NCI-H2171 (cell line): ENCODE measurements around the gene BRME1.

ENCODE experiments used
- DNase-seq: peaks from one replicate; lab custom pipeline; 2025; lab: John Stamatoyannopoulos, UW

BRME1 gene

GRCh38 chr19:13905634-13906520 lies at the start of gene BRME1, which contains the start of gene CC2D1A:
Gene BRME1 (minus strand): TSS chr19:13906117. CDS start chr19:13904892, 1,225 bp downstream.
Gene CC2D1A (plus strand): TSS chr19:13906201. CDS start chr19:13906442, 241 bp downstream.
- DNase-seq: peak; percentile 94

- no peak for DNase-seq
Measured at GRCh38 chr19:13954185-13954584, 48.3 kb upstream of the BRME1 start.

GRCh38 chr19:13952931-13953531 lies 47.1 kb upstream of the BRME1 start:
- DNase-seq: no peak

GRCh38 chr19:13952154-13952930 lies 46.4 kb upstream of the BRME1 start, which contains the start of gene DCAF15:
Gene DCAF15 (plus strand): TSS chr19:13952509. CDS start chr19:13952513, 4 bp downstream.
- DNase-seq: peak; percentile 98

GRCh38 chr19:13951799-13952153 lies 45.9 kb upstream of the BRME1 start:
- DNase-seq: no peak

- DNase-seq: no peak
Measured at GRCh38 chr19:13951043-13951442, 45.1 kb upstream of the BRME1 start.

- no peak for DNase-seq
Measured at GRCh38 chr19:13946414-13946813, 40.5 kb upstream of the BRME1 start.

- DNase-seq: no peak
Measured at GRCh38 chr19:13942023-13942684, 36.2 kb upstream of the BRME1 start.

GRCh38 chr19:13938301-13939064 lies 32.6 kb upstream of the BRME1 start, which contains the start of gene PODNL1:
Gene PODNL1 (minus strand): TSS chr19:13938417. CDS start chr19:13938181, 236 bp downstream.
- no peak for DNase-seq

GRCh38 chr19:13937479-13938300 lies 31.8 kb upstream of the BRME1 start:
- DNase-seq: no peak

- no peak for DNase-seq
Measured at GRCh38 chr19:13935765-13936510, 30.0 kb upstream of the BRME1 start.

GRCh38 chr19:13934785-13935109 lies 28.8 kb upstream of the BRME1 start:
- no peak for DNase-seq

- DNase-seq: no peak
Measured at GRCh38 chr19:13932911-13933393, 27.0 kb upstream of the BRME1 start.

GRCh38 chr19:13932149-13932637 lies 26.3 kb upstream of the BRME1 start:
- DNase-seq: no peak

GRCh38 chr19:13931391-13932148 lies 25.7 kb upstream of the BRME1 start:
- DNase-seq: no peak

GRCh38 chr19:13930402-13930801 lies 24.5 kb upstream of the BRME1 start:
- DNase-seq: no peak

- no peak for DNase-seq
Measured at GRCh38 chr19:13929956-13930355, 24.0 kb upstream of the BRME1 start.

GRCh38 chr19:13929340-13929739 lies 23.4 kb upstream of the BRME1 start:
- DNase-seq: peak; percentile 10
